T-helper 1 cell treated with Interleukin-12 subunit alpha and Interleukin-12 subunit beta and Interleukin-4 antibody, amounts not matched to agents 30 ng/mL and 1 ng/mL, for 36 hours (primary cell): ENCODE data around the gene OPCML. TPM values are rescaled to one million over a fixed set of nuclear protein-coding genes. Genes with fewer than 3 reads are reported as not detected.

Source experiments
- intact Hi-C: fragments of 100-400 bp; cut with micrococcal nuclease; formaldehyde crosslinking; loops from one replicate; pipeline ENCODE4 v1.15.1; 2024
- total RNA-seq: library from RNA; stranded (reverse); gene quantifications from 2 replicates; pipeline ENCODE4 v1.2.3, GENCODE V29; 2022

Gene OPCML
- total RNA-seq, 1 donor from 2014 or later = 0.02 TPM

GRCh38 chr11:133146697-133147306 lies 385.5 kb downstream of the OPCML start:
- intact Hi-C loops = no loop called here

GRCh38 chr11:133137939-133138338 lies 394.4 kb downstream of the OPCML start:
- intact Hi-C loops = no loop called here

GRCh38 chr11:133137270-133137669 lies 395.0 kb downstream of the OPCML start:
- intact Hi-C loops = no loop called here

DNA sequence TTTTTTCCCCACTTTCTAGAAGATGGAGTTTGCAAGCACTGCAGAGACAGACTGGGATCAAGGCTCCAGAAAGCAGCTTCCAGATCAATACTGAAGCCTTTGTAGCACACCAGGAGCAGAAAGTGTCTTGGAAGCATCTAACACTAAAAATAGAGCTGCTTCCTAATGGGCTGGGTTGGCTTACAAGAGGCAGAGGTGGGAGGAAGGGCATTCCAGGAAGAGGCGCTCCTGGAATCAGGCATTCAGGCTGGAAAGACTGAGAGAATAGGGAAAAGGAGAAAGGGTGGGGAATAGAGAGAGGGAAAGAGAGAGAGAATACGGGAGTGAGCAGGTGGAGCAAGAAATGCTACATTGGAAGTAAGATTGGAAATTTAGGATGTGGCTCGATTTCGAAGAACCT lies 395.9 kb downstream of the OPCML start:
- intact Hi-C loops = no loop called here

DNA sequence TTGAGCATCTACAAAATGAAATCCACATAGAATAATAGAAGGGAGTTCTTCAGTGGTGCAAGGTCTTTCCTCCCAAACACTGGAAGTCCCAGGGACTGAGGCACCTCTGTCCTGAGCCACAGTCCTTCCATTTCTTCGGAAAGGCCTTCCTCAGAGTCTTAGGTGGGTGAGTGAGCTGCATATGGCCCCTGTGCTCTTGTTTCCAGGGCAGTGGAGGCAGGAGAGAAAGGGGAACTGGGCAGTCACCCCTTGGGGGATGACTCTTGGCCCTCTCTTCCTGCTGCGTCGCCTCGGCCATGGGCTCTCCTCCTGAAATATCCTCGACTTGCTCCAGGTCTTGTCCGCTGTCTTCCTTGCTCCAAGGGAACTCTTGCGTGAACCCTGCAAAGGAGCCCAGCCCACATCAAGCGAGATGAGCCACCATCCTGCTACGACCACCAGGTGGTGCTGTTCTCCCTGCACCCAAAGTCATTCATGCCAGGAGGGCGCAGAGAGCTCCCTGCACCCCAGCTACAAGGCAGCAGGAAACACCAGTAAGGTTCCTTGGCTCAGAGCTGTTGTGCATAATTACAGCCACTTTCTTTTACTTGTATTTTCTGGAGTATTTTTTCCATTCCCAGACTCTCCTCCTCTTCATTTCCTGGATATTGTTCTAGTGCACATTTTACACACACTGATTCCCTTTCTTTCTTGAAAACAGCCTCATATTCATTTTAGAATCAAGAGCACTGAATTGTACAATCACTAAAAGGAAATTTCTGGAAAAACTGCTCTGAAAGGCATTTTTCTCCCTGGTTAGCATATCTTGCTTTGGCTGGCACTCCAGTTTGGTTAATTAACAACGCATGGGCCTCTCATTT lies 397.8 kb downstream of the OPCML start:
- intact Hi-C loops = loop anchor here (1.0 to 2.0 kb wide), 5 partner anchors 29 to 701 kb away; no protein-coding TSS in a partner anchor

DNA sequence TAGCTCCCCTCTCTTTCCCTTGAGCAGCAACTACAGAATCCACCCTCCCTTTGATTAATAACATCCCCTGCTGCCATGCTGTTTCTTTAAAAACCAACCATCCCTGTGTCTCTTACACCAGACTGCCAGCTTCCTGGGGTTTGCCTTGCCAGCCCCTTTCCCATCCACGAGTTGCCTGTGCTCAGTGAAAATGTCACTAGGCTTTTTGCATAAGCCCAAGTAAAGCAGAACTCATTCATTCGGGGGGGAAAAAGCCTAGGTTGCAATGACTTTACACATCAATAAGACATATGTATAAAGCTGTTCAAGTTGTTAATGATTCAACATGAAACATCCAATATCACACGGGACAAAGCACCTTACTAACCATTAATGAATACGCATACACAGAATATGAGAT lies 398.7 kb downstream of the OPCML start:
- intact Hi-C loops = loop anchor here (1.0 to 2.0 kb wide), 5 partner anchors 30 to 702 kb away; no protein-coding TSS in a partner anchor

DNA sequence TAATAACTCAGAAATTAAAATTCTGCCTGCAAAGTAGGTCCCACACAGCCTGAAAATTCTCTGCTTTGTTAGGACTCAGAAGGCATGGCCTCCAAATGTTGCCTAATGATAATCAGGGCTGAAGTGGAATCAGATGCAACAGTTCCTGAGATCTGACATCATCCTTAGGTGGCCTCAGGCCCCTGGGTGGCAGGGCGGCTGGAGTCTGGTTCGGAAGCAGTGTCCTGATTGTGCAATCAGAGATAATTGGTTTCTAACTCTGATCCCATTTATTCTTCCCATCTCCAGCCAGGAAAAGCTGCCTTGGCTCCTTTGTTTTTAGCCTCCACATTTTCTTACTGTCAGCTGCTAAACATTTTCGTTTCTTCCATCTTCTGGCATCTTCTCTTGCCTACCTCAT lies 399.3 kb downstream of the OPCML start:
- intact Hi-C loops = no loop called here

GRCh38 chr11:133127741-133128140 lies 404.6 kb downstream of the OPCML start:
- intact Hi-C loops = no loop called here

GRCh38 chr11:133123796-133124195 lies 408.5 kb downstream of the OPCML start:
- intact Hi-C loops = no loop called here

DNA sequence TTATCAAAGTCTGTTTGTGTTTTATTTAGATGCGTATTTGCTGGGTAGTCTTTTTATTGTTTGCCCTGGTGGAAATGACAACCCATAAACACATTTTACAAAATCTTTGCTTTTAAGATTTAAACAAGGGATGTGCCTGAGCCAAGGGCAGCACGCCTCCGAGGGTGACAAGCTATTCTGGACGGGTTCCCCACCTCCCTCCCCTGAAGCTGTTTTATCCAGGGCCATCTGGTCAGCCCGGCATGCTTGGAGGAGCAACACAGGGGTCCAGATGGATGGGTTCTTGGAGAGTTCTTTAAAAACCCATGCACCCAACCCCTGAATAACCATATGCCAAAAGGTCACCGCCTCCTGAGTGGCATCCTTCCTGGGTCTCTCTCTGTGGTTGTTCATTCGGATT lies 408.9 kb downstream of the OPCML start:
- intact Hi-C loops = no loop called here

GRCh38 chr11:133122256-133122655 lies 410.0 kb downstream of the OPCML start:
- intact Hi-C loops = no loop called here

DNA sequence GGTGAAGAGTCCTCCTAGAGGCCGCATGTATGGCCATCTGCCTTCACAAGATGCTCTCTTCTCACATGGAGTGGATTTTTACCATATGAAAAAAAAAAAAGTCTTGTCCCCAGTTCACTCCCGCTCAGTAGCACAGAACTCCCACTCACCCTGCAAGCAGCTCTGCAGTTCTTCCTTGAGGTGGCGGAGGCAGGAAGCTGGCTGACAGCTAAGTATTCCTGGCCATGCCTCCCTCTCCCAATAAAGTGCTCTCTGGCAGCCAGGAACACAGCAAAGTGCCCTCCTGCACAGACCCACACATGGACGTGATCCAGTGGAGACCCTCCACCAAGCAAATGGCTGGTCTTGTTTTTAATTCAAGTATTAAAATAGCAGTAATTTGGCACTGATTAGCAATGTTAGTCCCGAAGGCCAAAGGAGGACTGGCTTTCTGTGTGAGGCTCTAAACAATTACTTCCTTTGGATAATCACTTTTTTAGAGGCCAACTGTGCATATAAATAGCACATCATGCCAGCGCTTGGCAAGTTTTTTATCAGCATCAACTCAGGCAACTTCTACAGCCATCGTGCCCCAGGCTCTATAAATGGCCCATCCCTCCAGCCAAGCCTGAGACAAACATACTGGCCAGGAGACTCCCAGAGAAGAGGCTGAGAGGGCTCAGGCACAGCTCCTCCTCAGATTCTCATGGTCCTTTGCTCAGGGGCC lies 413.6 kb downstream of the OPCML start:
- intact Hi-C loops = no loop called here

- intact Hi-C loops = no loop called here
Observed at GRCh38 chr11:133115099-133115498, 417.2 kb downstream of the OPCML start.

DNA sequence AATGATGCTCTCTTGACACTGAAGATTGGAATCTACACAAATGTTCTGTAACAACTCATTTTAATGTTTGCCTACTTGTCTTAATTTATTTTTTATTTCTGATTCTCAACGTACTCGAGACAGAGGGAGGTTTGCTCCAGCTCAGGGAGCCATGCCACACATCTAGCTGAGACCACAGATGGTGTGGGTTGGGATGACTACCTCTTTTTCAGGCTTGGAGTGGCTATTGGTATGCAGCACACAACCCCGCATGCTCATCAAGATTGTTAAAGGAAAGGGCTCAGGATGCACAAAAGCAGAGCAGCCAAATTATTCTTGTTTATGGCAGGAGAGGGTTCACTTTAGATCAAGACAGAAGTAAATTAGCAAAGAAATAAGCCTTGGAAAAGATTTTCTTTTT lies 424.5 kb downstream of the OPCML start:
- intact Hi-C loops = no loop called here

DNA sequence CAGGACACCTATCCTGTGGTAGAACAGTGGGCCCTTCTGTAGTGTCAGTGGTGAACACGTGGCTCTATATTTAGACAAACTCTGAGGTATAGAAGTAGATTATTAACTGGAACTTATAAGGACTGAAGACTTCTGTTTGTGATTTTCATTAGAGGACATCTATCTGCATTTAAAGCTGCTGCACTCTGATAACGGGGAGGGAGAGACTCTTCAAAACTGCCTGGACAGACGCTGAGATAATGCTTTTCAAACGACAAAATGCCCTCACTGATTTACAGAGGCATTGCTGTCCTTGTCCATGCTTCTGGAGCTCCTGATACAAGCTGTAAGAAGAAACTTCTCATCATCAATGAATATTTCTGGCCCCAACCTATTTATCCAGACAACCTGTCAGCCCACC lies 425.2 kb downstream of the OPCML start:
- intact Hi-C loops = no loop called here

DNA sequence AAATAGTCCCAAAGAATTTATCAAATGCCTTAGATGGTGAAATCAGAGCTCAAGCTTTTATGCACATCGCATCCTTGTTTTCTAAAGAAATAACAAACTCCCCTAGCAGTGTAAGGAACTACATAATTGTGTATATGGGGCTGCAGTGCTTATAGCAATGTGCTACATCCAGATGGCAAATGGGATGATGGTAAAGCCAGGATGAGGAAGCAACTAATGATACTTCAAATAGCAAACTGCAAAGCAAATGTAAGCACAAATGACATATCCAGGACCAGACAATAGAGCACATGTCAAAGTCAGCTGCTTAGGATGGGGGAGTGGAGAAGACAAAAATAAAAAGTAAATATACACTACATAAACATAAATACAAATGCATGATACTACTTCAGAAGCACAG lies 425.9 kb downstream of the OPCML start:
- intact Hi-C loops = no loop called here

GRCh38 chr11:133104009-133104744 lies 428.1 kb downstream of the OPCML start:
- intact Hi-C loops = no loop called here

DNA sequence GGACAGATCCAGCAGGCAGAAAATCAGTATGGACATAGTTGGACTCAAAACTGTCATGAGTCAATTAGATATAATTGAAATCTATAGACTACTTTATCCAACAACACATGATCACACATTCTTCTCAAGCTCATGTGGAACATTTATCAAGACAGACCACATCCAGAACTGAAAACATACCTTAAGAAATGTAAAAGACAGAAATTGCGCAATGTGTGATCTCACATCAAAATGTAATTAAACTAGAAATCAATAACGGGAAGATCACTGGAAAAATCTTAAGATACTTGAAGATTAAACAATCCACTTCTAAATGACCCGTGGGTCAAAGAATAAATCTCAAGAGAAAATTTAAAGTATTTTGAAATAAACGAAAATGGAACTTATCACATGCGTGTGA lies 435.3 kb downstream of the OPCML start:
- intact Hi-C loops = no loop called here

DNA sequence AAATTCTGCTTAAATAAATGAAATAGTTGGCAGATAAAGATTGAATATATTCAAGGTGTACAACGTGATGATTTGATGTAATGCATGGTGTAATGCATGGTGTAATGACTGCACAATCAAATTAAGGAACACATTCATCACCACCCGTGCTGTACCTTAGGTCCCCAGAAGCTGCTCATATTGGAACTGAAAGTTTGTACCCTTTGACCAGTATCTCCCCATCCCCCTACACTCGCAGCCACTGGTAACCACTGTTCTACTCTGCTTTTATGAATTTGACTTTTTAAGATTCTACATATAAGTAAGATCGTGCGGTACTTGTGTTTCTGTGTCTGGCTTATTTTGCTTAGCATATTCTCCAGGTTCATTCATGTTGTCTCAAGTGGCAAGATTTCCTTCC lies 445.8 kb downstream of the OPCML start:
- intact Hi-C loops = no loop called here

- intact Hi-C loops = loop anchor here (1.0 kb wide), 1 partner anchor 752 kb away; no protein-coding TSS in a partner anchor
Observed at GRCh38 chr11:133082841-133083488, 449.3 kb downstream of the OPCML start.

DNA sequence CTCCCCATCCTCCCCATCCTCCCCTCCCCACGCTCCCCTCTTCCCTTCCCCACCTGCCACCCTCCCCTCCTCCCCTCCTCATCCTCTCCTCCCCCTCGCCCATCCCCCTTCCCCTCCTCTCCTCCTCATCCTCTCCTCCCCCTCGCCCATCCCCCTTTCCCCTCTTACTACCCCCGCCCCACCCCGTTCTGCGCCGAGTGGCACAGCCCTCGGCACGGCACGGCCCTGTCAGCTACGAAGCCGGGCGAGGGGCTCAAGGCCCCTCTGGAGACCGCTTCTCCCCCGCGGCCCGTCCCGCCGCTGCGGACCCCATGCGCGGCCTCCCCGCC lies 449.9 kb downstream of the OPCML start:
- intact Hi-C loops = no loop called here
